ENCODE measurements around the gene ALKBH4.

Gene ALKBH4

GRCh38 chr7:102452451-102452850, 12.2 kb downstream of the ALKBH4 start:
- no peak for DNase-seq

- no peak for DNase-seq
Measured at GRCh38 chr7:102451371-102452054, 13.2 kb downstream of the ALKBH4 start.

- DNase-seq, result no peak
Measured at GRCh38 chr7:102450242-102450641, 14.4 kb downstream of the ALKBH4 start.

GRCh38 chr7:102449136-102449535, 15.5 kb downstream of the ALKBH4 start:
- no peak for DNase-seq

- no peak for DNase-seq
Measured at GRCh38 chr7:102447311-102447710, 17.4 kb downstream of the ALKBH4 start.

GRCh38 chr7:102446387-102447156, 18.1 kb downstream of the ALKBH4 start:
- DNase-seq, result no peak

GRCh38 chr7:102445674-102446071, 19.0 kb downstream of the ALKBH4 start:
- DNase-seq, result no peak

- no peak for DNase-seq
Measured at GRCh38 chr7:102444961-102445673, 19.5 kb downstream of the ALKBH4 start.

GRCh38 chr7:102439963-102440795, 24.5 kb downstream of the ALKBH4 start:
- DNase-seq, result no peak

GRCh38 chr7:102436118-102436517, 28.5 kb downstream of the ALKBH4 start:
- no peak for DNase-seq

GRCh38 chr7:102434039-102434486, 30.6 kb downstream of the ALKBH4 start:
- no peak for DNase-seq

- DNase-seq, result peak; percentile 78
Measured at GRCh38 chr7:102433219-102434038, 31.2 kb downstream of the ALKBH4 start, which contains the start of gene ORAI2. Gene ORAI2 (plus strand): TSS chr7:102433575. CDS start chr7:102438957, 5,382 bp downstream.

GRCh38 chr7:102432442-102433218, 32.0 kb downstream of the ALKBH4 start:
- DNase-seq, result no peak

GRCh38 chr7:102431617-102432298, 32.9 kb downstream of the ALKBH4 start:
- DNase-seq, result no peak

GRCh38 chr7:102429141-102429899, 35.3 kb downstream of the ALKBH4 start:
- DNase-seq, result no peak

GRCh38 chr7:102427019-102427405, 37.7 kb downstream of the ALKBH4 start:
- no peak for DNase-seq

- DNase-seq, result no peak
Measured at GRCh38 chr7:102426268-102427018, 38.2 kb downstream of the ALKBH4 start.

GRCh38 chr7:102425639-102426267, 38.9 kb downstream of the ALKBH4 start:
- DNase-seq, result no peak
